Measurements from ENCODE around the gene SLC35B2. TPM values are rescaled to one million over a fixed set of nuclear protein-coding genes. Genes with fewer than 3 reads are reported as not detected.
A peak's percentile ranks its signal among the peaks of the same experiment; 100 is the strongest.

The SLC35B2 gene
- total and polyA plus RNA-seq, 9 of the 15 experiments (the other 6 are each of a cell fraction or from before 2014, with no cell fraction given), result 14.5 to 59.1 (median 47.1) TPM

- TF ChIP-seq NEUROD1 (IDR thresholded peaks at IDR 0.05; ENCODE audit: borderline replicate concordance, low read depth, low read length, partially characterized antibody) (no peak), ZNF232 (CRISPR knock-in tag; IDR thresholded peaks at IDR 0.05) (no peak), BCOR (IDR thresholded peaks at IDR 0.05) (no peak), ESRRB (CRISPR knock-in tag; IDR thresholded peaks at IDR 0.05; ENCODE audit: borderline replicate concordance) (no peak), KDM2B (CRISPR knock-in tag; IDR thresholded peaks at IDR 0.05) (no peak), PBX2 (CRISPR knock-in tag; IDR thresholded peaks at IDR 0.05; ENCODE audit: low read depth) (no peak), PBX2 (tag; conservative IDR thresholded peaks at IDR 0.05; ENCODE audit: low read depth) (no peak), TARDBP (IDR thresholded peaks at IDR 0.05) (no peak), HDGF (IDR thresholded peaks at IDR 0.05) (peak; percentile 76; the same call in 1 of the 2 replicates), SPI1 (IDR thresholded peaks at IDR 0.05; ENCODE audit: borderline replicate concordance, low read depth, low read length) (no peak), MAZ (CRISPR knock-in tag; conservative IDR thresholded peaks at IDR 0.05 in 1 of 2, IDR thresholded peaks at IDR 0.05 in 1 of 2) (peak; percentile 47 to 71; a peak in 3 of 4 replicates), RAD51 (IDR thresholded peaks at IDR 0.05; ENCODE audit: borderline replicate concordance, low read depth) (no peak), ZNF398 (CRISPR knock-in tag; IDR thresholded peaks at IDR 0.05) (no peak), POLR3G (IDR thresholded peaks at IDR 0.05; ENCODE audit: extremely low read depth, insufficient read length, insufficient replicate concordance) (no peak), KAT7 (CRISPR knock-in tag; IDR thresholded peaks at IDR 0.05; ENCODE audit: borderline replicate concordance) (0 out of 2 replicates have a peak, but pooled peaks have one; percentile 22), SREBF1 (IDR thresholded peaks at IDR 0.05; ENCODE audit: borderline replicate concordance, low read depth, low read length) (no peak), E2F1 (CRISPR knock-in tag; IDR thresholded peaks at IDR 0.05) (no peak), CBFB (CRISPR knock-in tag; IDR thresholded peaks at IDR 0.05) (no peak), XRCC5 (IDR thresholded peaks at IDR 0.05; ENCODE audit: low read depth, low read length) (peak; percentile 86; the same call in 1 of the 2 replicates), MBD2 (IDR thresholded peaks at IDR 0.05; ENCODE audit: borderline replicate concordance, low read depth) (0 out of 2 replicates have a peak, but pooled peaks have one; percentile 19), NFXL1 (CRISPR knock-in tag; IDR thresholded peaks at IDR 0.05) (no peak), E2F3 (CRISPR knock-in tag; IDR thresholded peaks at IDR 0.05) (no peak), FOXP1 (CRISPR knock-in tag; IDR thresholded peaks at IDR 0.05) (peak; percentile 65; the same call in 1 of the 2 replicates)
These were observed 35.9 kb downstream of the SLC35B2 start (continued) for GRCh38 chr6:44221291-44221960.

All from K562 (cell line).